Stimulated activated CD4-positive, alpha-beta T cell treated with anti-CD3 and anti-CD28 coated beads, Interleukin-2, amount 100 ng/mL, for 24 hours (primary cell): ENCODE measurements around the gene OR56A5.

Experiments used
- DNase-seq, 2 donors: peaks; one replicate each; pipeline ENCODE4 v3.0.0-alpha.2; 2020

The OR56A5 gene

GRCh38 chr11:5931061-5931460, 37.2 kb downstream of the OR56A5 start:
- no peak for DNase-seq

- no peak for DNase-seq
Measured at GRCh38 chr11:5930614-5931013, 37.7 kb downstream of the OR56A5 start.

GRCh38 chr11:5929571-5930368, 38.5 kb downstream of the OR56A5 start:
- DNase-seq = no peak

GRCh38 chr11:5928811-5929210, 39.5 kb downstream of the OR56A5 start:
- DNase-seq = no peak

- no peak for DNase-seq
Measured at GRCh38 chr11:5928271-5928670, 40.0 kb downstream of the OR56A5 start.

GRCh38 chr11:5923794-5924193, 44.5 kb downstream of the OR56A5 start:
- no peak for DNase-seq

- DNase-seq = no peak
Measured at GRCh38 chr11:5923427-5923776, 44.9 kb downstream of the OR56A5 start.

- peak in 1 of 2 donors; percentile 8 for DNase-seq
Measured at GRCh38 chr11:5922749-5923426, 45.4 kb downstream of the OR56A5 start.
